ENCODE data around the gene SLC38A2.

The SLC38A2 gene

DNA sequence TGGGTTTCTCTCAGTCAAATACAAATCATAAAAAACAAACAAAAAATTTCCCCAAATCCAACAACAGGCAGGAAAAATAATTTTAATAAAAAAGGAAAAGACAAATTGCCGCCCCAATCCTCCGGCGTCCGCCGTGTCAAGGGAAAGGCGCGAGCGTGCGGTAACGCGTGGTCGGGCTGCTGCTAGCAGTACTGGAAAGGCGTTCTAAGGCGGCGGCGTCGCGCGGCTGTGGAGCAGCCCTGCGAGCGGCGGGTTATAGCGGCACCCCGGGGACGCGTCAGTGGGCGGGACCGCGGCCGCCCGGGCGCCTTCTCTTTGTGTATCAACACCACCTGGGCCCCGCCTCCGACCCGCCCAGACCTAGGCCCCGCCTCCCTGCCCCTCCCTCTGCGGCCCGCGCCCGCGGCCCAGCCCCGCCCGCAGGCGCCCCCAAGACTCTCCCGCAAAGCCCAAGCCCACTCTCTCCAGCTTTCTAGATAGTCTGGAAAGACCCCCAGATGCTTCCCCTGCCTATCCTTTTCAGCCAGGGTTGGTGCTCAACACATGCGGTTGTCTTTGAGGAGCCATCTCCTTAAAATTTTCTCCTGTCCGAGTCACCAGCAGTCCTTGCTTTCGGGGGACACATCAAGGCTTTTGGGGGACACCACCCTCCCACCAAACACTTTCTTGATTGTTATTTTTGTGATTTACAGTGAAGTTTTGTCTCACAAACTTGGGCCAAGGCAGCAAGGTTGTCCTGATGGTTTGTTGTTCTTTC lies at the start of gene SLC38A2:
SLC38A2 (minus strand) TSS at position 230 of the 757 bp plus-strand sequence. CDS start 1,480 bp downstream, outside the sequence.
- DNase-seq (ENCODE audit: extremely low spot score): peak; percentile 93
- POLR2A ChIA-PET: interaction anchor here (0.7 to 2.1 kb wide), 7 partner anchors 12 to 291 kb away, joined by 3 to 6 read pairs (median 4); no protein-coding TSS in a partner anchor
- TF ChIP-seq ARNT (IDR thresholded peaks at IDR 0.05): no peak
- TF ChIP-seq ELF4 (IDR thresholded peaks at IDR 0.05): peak; percentile 85
- TF ChIP-seq SUZ12 (IDR thresholded peaks at IDR 0.05): no peak
- TF ChIP-seq L3MBTL2 (conservative IDR thresholded peaks at IDR 0.05): peak; percentile 76
- CTCF ChIA-PET: interaction anchor here (0.6 kb wide), 1 partner anchor 1032 kb away, joined by 3 read pairs; no protein-coding TSS in a partner anchor

DNA sequence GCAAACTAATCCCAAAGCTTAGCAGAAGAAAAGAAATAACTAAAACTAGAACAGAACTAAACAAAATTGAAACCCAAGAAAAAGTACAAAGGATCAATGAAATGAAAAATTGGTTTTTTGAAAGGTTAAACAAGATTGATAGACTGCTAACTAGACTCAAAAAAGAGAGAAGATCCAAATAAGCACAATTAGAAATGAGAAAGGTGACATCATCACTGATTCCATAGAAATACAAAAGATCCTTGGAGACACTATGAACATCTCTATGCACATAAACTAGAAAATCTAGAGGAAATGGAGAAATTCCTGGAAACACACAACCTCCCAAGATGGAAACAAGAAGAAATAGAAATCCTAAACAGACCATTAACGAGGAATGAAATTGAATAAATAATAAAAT lies 47.1 kb upstream of the SLC38A2 start:
- ChIA-PET CTCF (no interaction called here), POLR2A (no interaction called here)
- TF ChIP-seq CTBP1 (IDR thresholded peaks at IDR 0.05; ENCODE audit: borderline replicate concordance) (no peak), ZNF384 (IDR thresholded peaks at IDR 0.05) (no peak), FOXM1 (IDR thresholded peaks at IDR 0.05; ENCODE audit: borderline replicate concordance) (no peak), HDGF (IDR thresholded peaks at IDR 0.05; ENCODE audit: borderline replicate concordance) (no peak), ARNT (IDR thresholded peaks at IDR 0.05) (no peak), SUZ12 (IDR thresholded peaks at IDR 0.05) (no peak), ELF4 (IDR thresholded peaks at IDR 0.05) (no peak), SP1 (IDR thresholded peaks at IDR 0.05) (no peak)
- DNase-seq (ENCODE audit: extremely low spot score): no peak

DNA sequence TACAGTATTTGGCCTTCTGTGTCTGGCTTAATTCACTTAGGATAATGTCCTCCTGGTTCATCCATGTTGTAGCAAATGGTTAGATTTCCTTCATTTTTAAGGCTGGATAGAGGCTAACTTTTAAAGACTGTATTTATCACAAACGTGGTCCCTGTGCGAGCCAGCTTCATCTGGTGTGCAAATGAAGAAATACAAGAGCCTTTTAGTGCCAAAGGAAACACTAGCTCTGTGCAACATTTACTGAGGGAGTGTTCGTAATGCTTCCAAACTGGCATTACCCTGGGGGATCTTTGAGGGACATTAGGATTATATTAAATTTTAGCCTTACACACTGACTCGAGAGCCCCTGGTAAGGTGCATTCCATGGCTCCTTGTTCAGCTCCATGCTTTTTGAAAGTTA lies 43.0 kb upstream of the SLC38A2 start:
- CTCF ChIA-PET: no interaction called here
- POLR2A ChIA-PET: no interaction called here
- TF ChIP-seq SP1 (IDR thresholded peaks at IDR 0.05): no peak
- no peak for TF ChIP-seq FOXA1 (IDR thresholded peaks at IDR 0.05)
- TF ChIP-seq NFRKB (IDR thresholded peaks at IDR 0.05): no peak
- TF ChIP-seq FOXM1 (IDR thresholded peaks at IDR 0.05; ENCODE audit: borderline replicate concordance): no peak
- TF ChIP-seq FOXK2 (IDR thresholded peaks at IDR 0.05): no peak
- TF ChIP-seq, protein P1, sequence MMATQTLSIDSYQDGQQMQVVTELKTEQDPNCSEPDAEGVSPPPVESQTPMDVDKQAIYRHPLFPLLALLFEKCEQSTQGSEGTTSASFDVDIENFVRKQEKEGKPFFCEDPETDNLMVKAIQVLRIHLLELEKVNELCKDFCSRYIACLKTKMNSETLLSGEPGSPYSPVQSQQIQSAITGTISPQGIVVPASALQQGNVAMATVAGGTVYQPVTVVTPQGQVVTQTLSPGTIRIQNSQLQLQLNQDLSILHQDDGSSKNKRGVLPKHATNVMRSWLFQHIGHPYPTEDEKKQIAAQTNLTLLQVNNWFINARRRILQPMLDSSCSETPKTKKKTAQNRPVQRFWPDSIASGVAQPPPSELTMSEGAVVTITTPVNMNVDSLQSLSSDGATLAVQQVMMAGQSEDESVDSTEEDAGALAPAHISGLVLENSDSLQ (IDR thresholded peaks at IDR 0.05): no peak
- TF ChIP-seq BHLHE40 (IDR thresholded peaks at IDR 0.05; ENCODE audit: borderline replicate concordance): no peak
- TF ChIP-seq ELF4 (IDR thresholded peaks at IDR 0.05): no peak
- TF ChIP-seq HDGF (IDR thresholded peaks at IDR 0.05; ENCODE audit: borderline replicate concordance): no peak
- no peak for TF ChIP-seq SUZ12 (IDR thresholded peaks at IDR 0.05)
- TF ChIP-seq TARDBP (IDR thresholded peaks at IDR 0.05): no peak
- no peak for TF ChIP-seq LEF1 (IDR thresholded peaks at IDR 0.05; ENCODE audit: borderline replicate concordance)
- TF ChIP-seq ARNT (IDR thresholded peaks at IDR 0.05): no peak
- no peak for TF ChIP-seq CTBP1 (IDR thresholded peaks at IDR 0.05; ENCODE audit: borderline replicate concordance)
- no peak for TF ChIP-seq L3MBTL2 (conservative IDR thresholded peaks at IDR 0.05)
- no peak for DNase-seq (ENCODE audit: extremely low spot score)

DNA sequence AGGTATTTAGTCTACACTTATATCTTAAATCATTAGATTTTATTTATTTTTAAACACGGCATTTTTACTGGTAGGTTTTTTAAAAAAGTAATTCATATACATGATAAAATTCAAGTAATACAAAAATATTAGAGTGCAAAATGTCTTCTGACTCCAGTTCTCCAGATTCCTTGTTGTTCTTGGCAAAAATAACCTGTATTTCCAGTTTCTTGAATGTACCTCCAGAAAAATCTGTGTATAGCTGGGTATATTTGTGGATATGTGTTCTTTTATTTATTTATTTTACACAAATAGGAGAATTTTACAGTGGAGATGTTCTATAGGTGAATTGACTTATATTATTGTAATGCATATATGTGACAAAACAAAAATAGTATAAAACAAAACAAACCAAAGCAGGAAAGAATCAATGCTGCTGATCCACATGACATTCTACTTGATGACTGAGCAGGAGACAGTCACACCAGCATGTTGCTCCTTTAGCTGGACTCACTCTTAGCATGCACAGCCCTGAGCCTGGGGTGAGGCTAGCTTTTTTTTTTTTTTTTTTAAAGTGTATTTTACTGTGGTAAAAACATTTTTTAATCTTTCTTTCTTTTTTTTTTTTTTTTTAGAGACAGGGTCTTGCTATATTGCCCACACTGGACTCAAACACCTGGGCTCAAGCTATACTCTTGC lies 42.2 kb upstream of the SLC38A2 start:
- ChIA-PET CTCF (interaction anchor here (0.6 kb wide), 1 partner anchor 854 kb away, joined by 3 read pairs; no protein-coding TSS in a partner anchor), POLR2A (no interaction called here)
- no peak for DNase-seq (ENCODE audit: extremely low spot score)
- TF ChIP-seq SP1 (IDR thresholded peaks at IDR 0.05) (no peak), FOXK2 (IDR thresholded peaks at IDR 0.05) (no peak), ZNF384 (IDR thresholded peaks at IDR 0.05) (no peak), FOXM1 (IDR thresholded peaks at IDR 0.05; ENCODE audit: borderline replicate concordance) (no peak), L3MBTL2 (conservative IDR thresholded peaks at IDR 0.05) (no peak), TARDBP (IDR thresholded peaks at IDR 0.05) (no peak), ARNT (IDR thresholded peaks at IDR 0.05) (no peak), FOXA1 (IDR thresholded peaks at IDR 0.05) (no peak), ELF4 (IDR thresholded peaks at IDR 0.05) (no peak), CTBP1 (IDR thresholded peaks at IDR 0.05; ENCODE audit: borderline replicate concordance) (no peak), LEF1 (IDR thresholded peaks at IDR 0.05; ENCODE audit: borderline replicate concordance) (no peak), BHLHE40 (IDR thresholded peaks at IDR 0.05; ENCODE audit: borderline replicate concordance) (no peak), SUZ12 (IDR thresholded peaks at IDR 0.05) (no peak), HDGF (IDR thresholded peaks at IDR 0.05; ENCODE audit: borderline replicate concordance) (no peak), NFRKB (IDR thresholded peaks at IDR 0.05) (no peak)
- TF ChIP-seq, protein P1 (IDR thresholded peaks at IDR 0.05): no peak

DNA sequence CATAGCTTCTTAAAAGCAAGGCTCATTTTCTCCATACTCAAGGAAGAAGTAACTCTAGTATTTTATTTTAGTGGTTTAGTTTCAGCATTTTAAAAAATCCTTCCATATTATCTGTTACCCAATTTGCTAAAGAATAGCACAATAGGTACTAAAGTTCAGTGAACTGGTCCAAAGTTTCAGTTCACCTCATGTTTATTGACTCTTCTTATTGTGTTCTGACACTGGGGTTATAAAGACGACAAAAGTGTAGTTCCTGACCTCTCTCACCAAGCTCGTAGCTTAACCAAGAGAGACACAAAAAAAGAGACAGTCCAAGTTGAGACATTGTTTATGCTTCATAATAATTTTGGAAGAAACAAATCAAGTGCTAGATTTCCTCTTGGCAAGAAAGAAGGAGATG lies 40.8 kb upstream of the SLC38A2 start:
- TF ChIP-seq ARNT (IDR thresholded peaks at IDR 0.05) (no peak), TARDBP (IDR thresholded peaks at IDR 0.05) (no peak), LEF1 (IDR thresholded peaks at IDR 0.05; ENCODE audit: borderline replicate concordance) (no peak), BHLHE40 (IDR thresholded peaks at IDR 0.05; ENCODE audit: borderline replicate concordance) (no peak), SP1 (IDR thresholded peaks at IDR 0.05) (no peak), NFRKB (IDR thresholded peaks at IDR 0.05) (no peak)
- POLR2A ChIA-PET: no interaction called here
- CTCF ChIA-PET: interaction anchor here (0.6 kb wide), 1 partner anchor 894 kb away, joined by 3 read pairs; no protein-coding TSS in a partner anchor
- no peak for DNase-seq (ENCODE audit: extremely low spot score)

DNA sequence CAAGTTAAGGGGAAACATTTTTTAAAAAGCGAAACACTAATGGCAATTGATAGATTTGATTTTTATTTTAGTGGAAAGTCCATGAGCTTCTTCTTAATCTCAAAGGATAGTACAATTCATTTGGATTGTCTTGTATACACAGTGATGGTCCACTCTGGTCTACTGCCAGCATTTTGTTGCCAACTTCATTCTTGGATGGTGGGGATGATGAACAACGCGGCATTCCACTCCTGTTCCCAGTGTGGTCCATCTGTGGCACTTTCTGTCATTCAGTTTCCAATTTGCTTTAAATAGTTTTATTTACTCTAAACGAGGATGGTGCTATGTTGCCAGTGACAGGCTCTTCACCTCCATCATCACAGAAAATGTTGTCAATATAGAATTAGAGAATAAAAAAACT lies 40.3 kb upstream of the SLC38A2 start:
- no peak for DNase-seq (ENCODE audit: extremely low spot score)
- POLR2A ChIA-PET: no interaction called here
- no peak for TF ChIP-seq ZNF384 (IDR thresholded peaks at IDR 0.05)
- TF ChIP-seq ELF4 (IDR thresholded peaks at IDR 0.05): no peak
- no peak for TF ChIP-seq SP1 (IDR thresholded peaks at IDR 0.05)
- no peak for TF ChIP-seq BHLHE40 (IDR thresholded peaks at IDR 0.05; ENCODE audit: borderline replicate concordance)
- no peak for TF ChIP-seq HDGF (IDR thresholded peaks at IDR 0.05; ENCODE audit: borderline replicate concordance)
- no peak for TF ChIP-seq SUZ12 (IDR thresholded peaks at IDR 0.05)
- TF ChIP-seq LEF1 (IDR thresholded peaks at IDR 0.05; ENCODE audit: borderline replicate concordance): no peak
- no peak for TF ChIP-seq NFRKB (IDR thresholded peaks at IDR 0.05)
- TF ChIP-seq FOXM1 (IDR thresholded peaks at IDR 0.05; ENCODE audit: borderline replicate concordance): no peak
- TF ChIP-seq FOXK2 (IDR thresholded peaks at IDR 0.05): no peak
- TF ChIP-seq FOXA1 (IDR thresholded peaks at IDR 0.05): no peak
- no peak for TF ChIP-seq CTBP1 (IDR thresholded peaks at IDR 0.05; ENCODE audit: borderline replicate concordance)
- CTCF ChIA-PET: interaction anchor here (0.6 kb wide), 1 partner anchor 894 kb away, joined by 3 read pairs; no protein-coding TSS in a partner anchor
